Measurements from ENCODE around the gene CCDC167. TPM values are rescaled to one million over a fixed set of nuclear protein-coding genes. Genes with fewer than 3 reads are reported as not detected.
"Not testable (repeated sequence)": the region's sequence is repeated elsewhere in the genome, so short reads cannot be mapped to it uniquely, and the experiment has no call there.

The CCDC167 gene
- total RNA-seq, 2 experiments from 2014 or later = 55.3 to 60.3 TPM

GRCh38 chr6:37451441-37452193, 48.1 kb downstream of the CCDC167 start:
- no peak overlapping the region for H3K4me3 Mint-ChIP-seq
- DNase-seq (no peak), ATAC-seq (peak; percentile 33)
- no peaks in the 10 kb centered on the region for H3K27me3 Mint-ChIP-seq
- H3K36me3 Mint-ChIP-seq (ENCODE audit: low read depth) = peaks cover 54% of the 10 kb centered on the region
- peak overlapping the region; percentile 53 for H3K27ac Mint-ChIP-seq
- intact Hi-C loops (cut with DNase I, micrococcal nuclease) = loop anchor here in 1 of 2 experiments (5.0 kb wide), 1 partner anchor 369 kb away; no protein-coding TSS in a partner anchor
- H3K9me3 Mint-ChIP-seq (ENCODE audit: low read depth) = no peaks in the 10 kb centered on the region
- ChIA-PET CTCF (interaction anchor here (0.7 to 1.1 kb wide), 2 partner anchors 15 to 116 kb away, joined by 4 read pairs; no protein-coding TSS in a partner anchor), POLR2A (interaction anchor here (0.6 kb wide), 1 partner anchor 48 kb away, joined by 3 read pairs; no protein-coding TSS in a partner anchor)
- peaks cover 19% of the 10 kb centered on the region for H3K4me1 Mint-ChIP-seq

DNA sequence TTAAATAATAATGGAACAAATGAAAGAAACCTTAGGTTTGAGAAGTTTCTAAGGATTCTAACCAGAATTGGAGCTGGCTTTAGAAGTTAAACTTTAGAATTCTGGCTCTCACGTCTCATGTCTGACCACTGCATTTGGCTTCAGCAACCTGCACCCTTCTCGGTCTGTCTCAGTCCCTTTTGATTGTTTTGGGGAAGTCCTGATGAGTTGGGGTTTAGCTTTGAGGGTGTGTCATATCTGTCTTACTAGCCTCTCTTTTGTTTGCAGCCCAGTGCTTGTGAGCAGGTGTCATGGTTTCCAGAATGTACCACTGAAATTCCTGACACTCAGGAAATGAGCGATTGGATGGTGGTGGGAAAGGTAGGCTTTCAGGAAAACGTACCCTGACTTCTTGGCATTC, 49.7 kb downstream of the CCDC167 start:
- Mint-ChIP-seq H3K4me1 (peaks cover 19% of the 10 kb centered on the region), H3K9me3 (ENCODE audit: low read depth) (no peaks in the 10 kb centered on the region), H3K4me3 (no peak overlapping the region), H3K27me3 (no peaks in the 10 kb centered on the region), H3K36me3 (ENCODE audit: low read depth) (peaks cover 54% of the 10 kb centered on the region), H3K27ac (no peak overlapping the region)
- DNase-seq = no peak
- ChIA-PET CTCF (interaction anchor here (0.8 kb wide), 1 partner anchor 70 kb away, joined by 3 read pairs; no protein-coding TSS in a partner anchor), POLR2A (interaction anchor here (0.7 kb wide), 1 partner anchor 23 kb away, joined by 3 read pairs; no protein-coding TSS in a partner anchor)
- no peak for ATAC-seq
- intact Hi-C loops (cut with DNase I, micrococcal nuclease) = loop anchor here in 1 of 2 experiments (5.0 kb wide), 1 partner anchor 368 kb away; no protein-coding TSS in a partner anchor

GRCh38 chr6:37443216-37443542, 56.5 kb downstream of the CCDC167 start:
- intact Hi-C loops (cut with DNase I, micrococcal nuclease); H3K27me3 Mint-ChIP-seq; H3K9me3 Mint-ChIP-seq (ENCODE audit: low read depth); H3K4me3 Mint-ChIP-seq; DNase-seq; ATAC-seq: not testable (repeated sequence)
- H3K4me1 Mint-ChIP-seq = peaks cover 20% of the 10 kb centered on the region
- H3K27ac Mint-ChIP-seq = peak overlapping the region; percentile 73
- POLR2A ChIA-PET = interaction anchor here (0.6 kb wide), 1 partner anchor 174 kb away, joined by 6 read pairs; no protein-coding TSS in a partner anchor
- H3K36me3 Mint-ChIP-seq (ENCODE audit: low read depth) = peaks cover 47% of the 10 kb centered on the region
- CTCF ChIA-PET = interaction anchor here (1.0 to 1.2 kb wide), 2 partner anchors 123 to 207 kb away, joined by 3 read pairs; no protein-coding TSS in a partner anchor

DNA sequence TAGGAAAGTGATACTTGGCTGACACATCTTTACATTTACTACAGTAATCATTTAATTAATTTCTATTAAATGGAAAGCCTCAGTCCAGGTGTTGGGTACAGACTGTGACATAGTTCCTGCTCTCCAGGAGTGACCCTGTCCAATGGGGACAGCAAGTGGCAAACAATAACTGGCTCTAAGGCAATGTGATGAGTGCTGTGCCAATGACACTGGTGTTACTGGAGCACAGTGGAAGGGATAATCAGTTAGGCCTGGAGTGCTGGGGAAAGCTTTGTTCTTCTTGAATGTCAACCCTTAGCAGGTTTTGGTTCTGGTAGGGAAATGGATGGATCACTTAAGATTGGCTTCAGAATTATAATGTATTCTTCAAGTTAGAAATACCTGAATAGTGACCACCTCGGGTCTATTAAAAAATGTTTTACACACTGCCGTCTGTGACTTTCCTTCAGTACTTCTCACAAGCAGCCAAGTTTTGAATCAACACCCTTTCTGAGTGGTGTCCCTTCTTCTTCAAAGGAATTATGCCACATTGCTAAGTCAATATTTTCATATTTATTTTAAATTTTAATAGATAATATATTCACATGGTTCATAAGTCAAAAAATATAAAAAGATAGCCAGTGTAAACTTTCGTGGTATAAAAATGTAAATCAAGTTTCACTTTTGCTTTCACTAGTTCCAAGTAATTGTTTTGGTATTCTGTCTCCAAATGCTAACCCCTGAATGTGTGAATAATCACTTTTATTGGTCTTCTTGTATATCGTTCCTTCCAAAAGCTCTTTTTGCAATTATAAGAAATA, 57.1 kb downstream of the CCDC167 start:
- CTCF ChIA-PET = interaction anchor here (1.0 kb wide), 1 partner anchor 10 kb away, joined by 3 read pairs; the partner anchor contains the start of gene CMTR1
- H3K36me3 Mint-ChIP-seq (ENCODE audit: low read depth) = peaks cover 52% of the 10 kb centered on the region
- intact Hi-C loops (cut with DNase I, micrococcal nuclease) = no loop called here

DNA sequence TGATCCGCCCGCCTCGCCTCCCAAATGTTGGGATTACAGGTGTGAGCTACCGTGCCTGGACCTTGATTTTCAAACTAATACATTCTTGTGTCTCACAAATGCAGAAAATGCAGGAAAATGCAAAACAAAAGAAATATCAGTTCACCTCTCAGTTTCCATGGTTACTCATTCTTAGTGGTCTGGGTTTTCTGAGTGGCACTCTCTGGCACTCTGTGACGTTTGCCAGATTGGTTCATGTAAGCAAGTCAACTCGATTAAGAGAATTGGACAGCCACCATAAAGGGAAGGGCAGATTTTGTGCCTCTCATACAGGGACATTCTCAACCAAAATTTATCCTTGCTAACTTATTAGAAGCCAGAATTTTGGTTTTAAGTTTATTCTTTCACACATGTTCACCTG, 58.0 kb downstream of the CCDC167 start:
- DNase-seq (no peak), ATAC-seq (peak; percentile 69)
- intact Hi-C loops (cut with DNase I, micrococcal nuclease) = no loop called here
- no peak overlapping the region for H3K4me3 Mint-ChIP-seq
- CTCF ChIA-PET = interaction anchor here (1.0 kb wide), 1 partner anchor 9 kb away, joined by 3 read pairs; the partner anchor contains the start of gene CMTR1
- POLR2A ChIA-PET = interaction anchor here (0.5 kb wide), 1 partner anchor 76 kb away, joined by 3 read pairs; no protein-coding TSS in a partner anchor
- no peaks in the 10 kb centered on the region for H3K9me3 Mint-ChIP-seq (ENCODE audit: low read depth)
- H3K27ac Mint-ChIP-seq = peak overlapping the region; percentile 55
- no peaks in the 10 kb centered on the region for H3K27me3 Mint-ChIP-seq
- H3K36me3 Mint-ChIP-seq (ENCODE audit: low read depth) = peaks cover 49% of the 10 kb centered on the region
- H3K4me1 Mint-ChIP-seq = peaks cover 28% of the 10 kb centered on the region

More for the DNA sequence above, 57.1 kb downstream of the CCDC167 start:
- Mint-ChIP-seq H3K27me3 (no peaks in the 10 kb centered on the region), H3K4me1 (peaks cover 24% of the 10 kb centered on the region), H3K9me3 (ENCODE audit: low read depth) (no peaks in the 10 kb centered on the region), H3K27ac (peak overlapping the region; percentile 74), H3K4me3 (peak overlapping the region; percentile 53)
- ATAC-seq (peak; percentile 60), DNase-seq (no peak)
- POLR2A ChIA-PET = no interaction called here

- H3K9me3 Mint-ChIP-seq (ENCODE audit: low read depth) = no peaks in the 10 kb centered on the region
- no peak overlapping the region for H3K4me3 Mint-ChIP-seq
- no peak for ATAC-seq
- H3K4me1 Mint-ChIP-seq = peaks cover 48% of the 10 kb centered on the region
- peaks cover 41% of the 10 kb centered on the region for H3K36me3 Mint-ChIP-seq (ENCODE audit: low read depth)
- CTCF ChIA-PET = interaction anchor here (0.8 kb wide), 1 partner anchor 115 kb away, joined by 3 read pairs; no protein-coding TSS in a partner anchor
- POLR2A ChIA-PET = interaction anchor here (0.7 kb wide), 1 partner anchor 65 kb away, joined by 14 read pairs; no protein-coding TSS in a partner anchor
- intact Hi-C loops (cut with DNase I, micrococcal nuclease) = loop anchor here in 1 of 2 experiments (10.0 kb wide), 1 partner anchor 414 kb away; no protein-coding TSS in a partner anchor
- H3K27me3 Mint-ChIP-seq = no peaks in the 10 kb centered on the region
- no peak overlapping the region for H3K27ac Mint-ChIP-seq
- no peak for DNase-seq
Measured at GRCh38 chr6:37438930-37439329, 60.8 kb downstream of the CCDC167 start.

DNA sequence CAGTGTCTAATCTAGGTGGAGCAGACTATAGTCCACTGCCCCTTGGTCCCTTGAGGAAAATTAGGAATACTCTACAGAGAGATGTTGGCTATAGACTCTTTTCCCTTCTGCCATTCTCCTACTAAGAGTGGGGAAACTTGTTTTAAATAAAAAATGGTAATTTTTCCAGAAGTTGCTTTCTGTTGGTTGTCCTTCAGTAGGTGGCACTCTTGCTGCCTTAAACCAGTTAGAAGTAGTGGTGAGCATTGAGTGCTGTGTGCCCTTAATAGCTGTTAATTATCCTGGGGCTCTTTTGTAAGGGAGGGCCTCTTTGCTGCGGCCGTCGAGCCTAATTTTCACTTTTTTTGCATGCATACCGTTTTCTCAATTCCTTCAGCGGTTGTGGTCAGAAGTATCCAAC, 63.9 kb downstream of the CCDC167 start:
- CTCF ChIA-PET = interaction anchor here (1.0 kb wide), 1 partner anchor 16 kb away, joined by 4 read pairs; no protein-coding TSS in a partner anchor
- Mint-ChIP-seq H3K36me3 (ENCODE audit: low read depth) (peaks cover 40% of the 10 kb centered on the region), H3K4me1 (peaks cover 40% of the 10 kb centered on the region)

DNA sequence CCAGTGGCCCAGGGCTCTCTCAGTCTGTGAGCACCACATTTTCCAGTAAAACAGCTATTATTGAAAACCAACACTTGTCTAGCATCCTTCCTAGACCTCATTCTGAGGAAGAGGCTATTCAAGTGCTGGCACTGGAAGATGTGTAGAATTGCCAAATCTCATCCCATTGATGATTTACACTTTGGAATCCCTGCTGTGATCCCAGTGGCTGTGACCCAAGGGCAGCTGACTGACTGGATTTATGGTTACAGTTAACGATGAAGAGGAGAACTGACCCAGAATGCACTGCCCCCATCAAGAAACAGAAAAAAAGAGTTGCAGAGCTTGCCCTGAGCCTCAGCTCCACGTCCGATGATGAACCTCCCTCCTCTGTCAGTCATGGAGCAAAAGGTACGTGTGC, 64.3 kb downstream of the CCDC167 start:
- ATAC-seq (no peak), DNase-seq (no peak)
- Mint-ChIP-seq H3K27ac (peak overlapping the region; percentile 25), H3K4me3 (no peak overlapping the region), H3K4me1 (peaks cover 40% of the 10 kb centered on the region), H3K27me3 (no peaks in the 10 kb centered on the region), H3K36me3 (ENCODE audit: low read depth) (peaks cover 39% of the 10 kb centered on the region), H3K9me3 (ENCODE audit: low read depth) (no peaks in the 10 kb centered on the region)
- intact Hi-C loops (cut with DNase I, micrococcal nuclease) = loop anchor here in 1 of 2 experiments (10.0 kb wide), 1 partner anchor 411 kb away; no protein-coding TSS in a partner anchor
- ChIA-PET CTCF (no interaction called here), POLR2A (no interaction called here)

More for the DNA sequence above, 63.9 kb downstream of the CCDC167 start:
- ATAC-seq (no peak), DNase-seq (no peak)
- Mint-ChIP-seq H3K27ac (peak overlapping the region; percentile 25), H3K4me3 (no peak overlapping the region), H3K27me3 (no peaks in the 10 kb centered on the region), H3K9me3 (ENCODE audit: low read depth) (no peaks in the 10 kb centered on the region)
- POLR2A ChIA-PET = no interaction called here
- intact Hi-C loops (cut with DNase I, micrococcal nuclease) = loop anchor here in 1 of 2 experiments (10.0 kb wide), 1 partner anchor 411 kb away; no protein-coding TSS in a partner anchor

GRCh38 chr6:37433657-37434271, 65.9 kb downstream of the CCDC167 start:
- Mint-ChIP-seq H3K27me3 (peaks cover 3% of the 10 kb centered on the region), H3K36me3 (ENCODE audit: low read depth) (peaks cover 35% of the 10 kb centered on the region), H3K27ac (peak overlapping the region; percentile 99), H3K4me1 (peaks cover 36% of the 10 kb centered on the region), H3K4me3 (peak overlapping the region; percentile 98), H3K9me3 (ENCODE audit: low read depth) (no peaks in the 10 kb centered on the region)
- DNase-seq (peak; percentile 76), ATAC-seq (peak; percentile 71)
- CTCF ChIA-PET = interaction anchor here (0.5 to 1.4 kb wide), 14 partner anchors 8 to 558 kb away, joined by 3 to 5 read pairs (median 3); partner anchors contain the start of gene CCDC167
- POLR2A ChIA-PET = interaction anchor here (0.7 to 0.8 kb wide), 5 partner anchors 10 to 448 kb away, joined by 3 to 5 read pairs (median 3); partner anchors contain the start of genes MTCH1, TBC1D22B and TMEM217
- intact Hi-C loops (cut with DNase I, micrococcal nuclease) = loop anchor here in 1 of 2 experiments (1.0 to 10.0 kb wide), 9 partner anchors 66 to 1270 kb away; partner anchors contain the start of genes C6orf89, CCDC167, GLO1 and TBC1D22B
